ENCODE results near the gene SPI1.

GRCh38 chr11:47384498-47384897 is 6.2 kb upstream of the SPI1 start:
- TF ChIP-seq, protein P1, sequence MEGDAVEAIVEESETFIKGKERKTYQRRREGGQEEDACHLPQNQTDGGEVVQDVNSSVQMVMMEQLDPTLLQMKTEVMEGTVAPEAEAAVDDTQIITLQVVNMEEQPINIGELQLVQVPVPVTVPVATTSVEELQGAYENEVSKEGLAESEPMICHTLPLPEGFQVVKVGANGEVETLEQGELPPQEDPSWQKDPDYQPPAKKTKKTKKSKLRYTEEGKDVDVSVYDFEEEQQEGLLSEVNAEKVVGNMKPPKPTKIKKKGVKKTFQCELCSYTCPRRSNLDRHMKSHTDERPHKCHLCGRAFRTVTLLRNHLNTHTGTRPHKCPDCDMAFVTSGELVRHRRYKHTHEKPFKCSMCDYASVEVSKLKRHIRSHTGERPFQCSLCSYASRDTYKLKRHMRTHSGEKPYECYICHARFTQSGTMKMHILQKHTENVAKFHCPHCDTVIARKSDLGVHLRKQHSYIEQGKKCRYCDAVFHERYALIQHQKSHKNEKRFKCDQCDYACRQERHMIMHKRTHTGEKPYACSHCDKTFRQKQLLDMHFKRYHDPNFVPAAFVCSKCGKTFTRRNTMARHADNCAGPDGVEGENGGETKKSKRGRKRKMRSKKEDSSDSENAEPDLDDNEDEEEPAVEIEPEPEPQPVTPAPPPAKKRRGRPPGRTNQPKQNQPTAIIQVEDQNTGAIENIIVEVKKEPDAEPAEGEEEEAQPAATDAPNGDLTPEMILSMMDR (tag by site-specific recombination; IDR thresholded peaks at IDR 0.05): no peak
- TF ChIP-seq ZNF174 (tag by site-specific recombination; IDR thresholded peaks at IDR 0.05): no peak
- TF ChIP-seq ZBTB20 (tag by site-specific recombination; IDR thresholded peaks at IDR 0.05): no peak
- no peak for TF ChIP-seq ZBTB8A (tag by site-specific recombination; IDR thresholded peaks at IDR 0.05)

Measured in HEK293 (cell line).